Gastroesophageal sphincter (tissue), 4 donors: ENCODE data around the gene SORBS1. TPM values are rescaled to one million over a fixed set of nuclear protein-coding genes. Genes with fewer than 3 reads are reported as not detected.

Experiments used
- ATAC-seq: fragments of 150-250 bp; one replicate; pipeline ENCODE4 v1.9.1; 2016; ENCODE audit warnings: mild to moderate bottlenecking, moderate library complexity
- H3K27ac ChIP-seq, 4 donors: fragments of 200-600 bp; sonication (generic) in 3 of 4; 1 replicate in 3 of 4; 2 replicates in 1 of 4; pipeline ENCODE4 v1.5.1; 2016 to 2019
- H3K27me3 ChIP-seq: fragments of 200-600 bp; sonication (generic); one replicate; pipeline ENCODE4 v1.5.1; 2019
- H3K36me3 ChIP-seq, 2 donors: fragments of 200-600 bp; sonication (generic); one replicate each; pipeline ENCODE4 v1.5.1; 2019; ENCODE audit warnings: control low read depth in 1 of 2
- H3K4me1 ChIP-seq, 3 donors: fragments of 200-600 bp; sonication (generic); 1 replicate in 2 of 3; 2 replicates in 1 of 3; pipeline ENCODE4 v1.5.1; 2016 to 2019; ENCODE audit warnings: control low read depth in 2 of 3
- H3K4me3 ChIP-seq, 2 donors: fragments of 200-600 bp; sonication (generic); one replicate each; pipeline ENCODE4 v1.5.1; 2019; ENCODE audit warnings: mild to moderate bottlenecking in 1 of 2, moderate library complexity in 1 of 2
- H3K9me3 ChIP-seq, 3 donors: fragments of 200-600 bp; sonication (generic); one replicate each; pipeline ENCODE4 v1.5.1; 2017 to 2019; ENCODE audit warnings: control low read depth in 2 of 3
- EP300 ChIP-seq: sonication (generic); formaldehyde crosslinking; IDR thresholded peaks from one replicate; pipeline ENCODE4 v1.6.1; 2017; ENCODE audit warnings: antibody characterized with exemption, mild to moderate bottlenecking
- POLR2A ChIP-seq, 2 donors: fragments of 450-650 bp; IDR thresholded peaks; one replicate each; pipeline ENCODE4 v1.6.1; 2017; ENCODE audit warnings: antibody characterized with exemption in 2 of 2, mild to moderate bottlenecking in 2 of 2, moderate library complexity in 1 of 2
- POLR2AphosphoS5 ChIP-seq: sonication (generic); formaldehyde crosslinking; IDR thresholded peaks from one replicate; pipeline ENCODE4 v1.6.1; 2017; ENCODE audit warnings: antibody characterized with exemption
- WGBS, 2 donors: methylation state at CpG; one replicate each; pipeline ENCODE4 v1.1.5; 2018; ENCODE audit warnings: low coverage in 1 of 2; 5-methylcytosine and 5-hydroxymethylcytosine counted together
- total RNA-seq, 4 donors: library from RNA; depleted of rRNA; stranded (reverse); fragments of >200 nt; gene quantifications; one replicate each; pipeline ENCODE4 v1.1.0, GENCODE V29; 2016
- TF ChIP-seq, protein P1 (sequence below), 4 experiments: fragments of 200-600 bp in 2 of 4; fragments of 450-650 bp in 2 of 4; sonication (generic) in 1 of 4; IDR thresholded peaks; one replicate each; pipeline ENCODE4 v1.5.1; 2017 to 2019; ENCODE audit warnings: antibody characterized with exemption in 4 of 4, mild to moderate bottlenecking in 2 of 4, moderate library complexity in 2 of 4

Gene SORBS1
- total RNA-seq: 1,000 to 10,000 TPM; 1,866 to 2,220 (median 1,948) TPM

DNA sequence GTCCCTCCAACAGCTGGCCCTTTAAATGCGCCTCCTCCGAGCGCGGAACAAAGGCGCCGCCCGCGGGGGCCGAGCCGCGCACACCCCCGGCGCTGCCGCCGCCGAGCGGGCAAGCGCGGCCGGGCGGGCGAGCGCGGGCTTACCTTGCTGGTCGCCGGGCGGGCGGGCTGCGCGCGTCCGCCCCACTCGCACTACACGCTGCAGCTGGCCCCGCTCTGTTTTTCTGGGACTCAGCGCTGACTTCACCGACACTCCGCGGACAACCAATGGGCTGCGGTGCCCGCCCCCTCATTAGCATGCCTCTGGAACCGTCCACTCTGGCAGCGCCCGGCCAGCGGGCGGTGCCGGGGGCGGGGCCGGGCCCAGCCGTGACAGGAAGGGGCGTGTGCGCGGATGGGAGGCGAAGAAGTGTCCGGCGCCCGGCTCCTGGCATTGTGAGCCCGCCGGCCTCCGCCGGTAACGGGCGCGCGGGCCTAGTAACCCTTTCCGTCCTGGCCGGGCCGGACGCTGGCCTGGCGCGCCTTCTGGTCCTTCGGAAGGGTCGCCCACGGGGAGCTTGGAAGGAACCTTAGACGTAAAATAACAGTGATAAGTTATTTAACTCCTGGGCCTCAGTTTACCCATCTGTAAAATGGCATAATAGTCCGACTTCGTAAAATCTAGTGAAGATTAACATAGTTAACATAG lies at the start of gene SORBS1:
SORBS1 (minus strand) TSS at position 195 of the 687 bp plus-strand sequence. CDS start 120,236 bp downstream, outside the sequence.
- peak; percentile 97 for ATAC-seq
- Histone ChIP-seq H3K9me3 (no peaks in the 10 kb centered on the region), H3K4me3 (peak within 1 kb of the TSS; percentile 78 to 89), H3K27ac (peak within 1 kb of the TSS; percentile 84 to 97 (median 92)), H3K4me1 (peaks cover 0 to 38% (median 0%) of the 10 kb centered on the region in 3 donors), H3K27me3 (no peaks in the 10 kb centered on the region), H3K36me3 (no peaks in the 10 kb centered on the region)
- WGBS, 2 donors: 0 to 6% methylated on average over 1 to 6 of the region's 77 CpGs
- TF ChIP-seq POLR2A (IDR thresholded peaks at IDR 0.05) (peak; percentile 91 to 98), EP300 (no peak), POLR2AphosphoS5 (peak; percentile 97)
- TF ChIP-seq, protein P1, sequence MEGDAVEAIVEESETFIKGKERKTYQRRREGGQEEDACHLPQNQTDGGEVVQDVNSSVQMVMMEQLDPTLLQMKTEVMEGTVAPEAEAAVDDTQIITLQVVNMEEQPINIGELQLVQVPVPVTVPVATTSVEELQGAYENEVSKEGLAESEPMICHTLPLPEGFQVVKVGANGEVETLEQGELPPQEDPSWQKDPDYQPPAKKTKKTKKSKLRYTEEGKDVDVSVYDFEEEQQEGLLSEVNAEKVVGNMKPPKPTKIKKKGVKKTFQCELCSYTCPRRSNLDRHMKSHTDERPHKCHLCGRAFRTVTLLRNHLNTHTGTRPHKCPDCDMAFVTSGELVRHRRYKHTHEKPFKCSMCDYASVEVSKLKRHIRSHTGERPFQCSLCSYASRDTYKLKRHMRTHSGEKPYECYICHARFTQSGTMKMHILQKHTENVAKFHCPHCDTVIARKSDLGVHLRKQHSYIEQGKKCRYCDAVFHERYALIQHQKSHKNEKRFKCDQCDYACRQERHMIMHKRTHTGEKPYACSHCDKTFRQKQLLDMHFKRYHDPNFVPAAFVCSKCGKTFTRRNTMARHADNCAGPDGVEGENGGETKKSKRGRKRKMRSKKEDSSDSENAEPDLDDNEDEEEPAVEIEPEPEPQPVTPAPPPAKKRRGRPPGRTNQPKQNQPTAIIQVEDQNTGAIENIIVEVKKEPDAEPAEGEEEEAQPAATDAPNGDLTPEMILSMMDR (IDR thresholded peaks at IDR 0.05): peak in 1 of 4 experiments; percentile 17

DNA sequence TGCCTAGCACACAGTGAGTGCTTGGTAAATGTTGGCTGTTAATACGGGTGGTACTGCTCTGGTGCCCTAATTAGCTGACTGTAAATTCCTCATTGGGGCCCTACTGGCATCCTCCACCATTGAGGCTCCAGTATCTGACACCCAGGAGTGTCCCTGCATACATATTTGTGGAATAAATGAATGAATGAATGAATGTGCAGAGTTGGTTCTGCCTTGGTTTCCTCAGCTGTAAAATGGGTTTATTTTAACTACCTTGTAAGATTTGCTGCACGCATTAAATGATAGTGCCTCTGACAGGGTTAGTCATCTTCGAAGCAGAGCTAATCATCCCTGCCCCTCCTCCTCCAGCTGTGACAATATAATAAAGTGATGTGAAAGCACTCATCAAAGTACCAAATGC lies 49.6 kb upstream of the SORBS1 start:
- TF ChIP-seq POLR2AphosphoS5: no peak
- TF ChIP-seq, protein P1 (IDR thresholded peaks at IDR 0.05): no peak
- TF ChIP-seq POLR2A (IDR thresholded peaks at IDR 0.05): no peak
- no peak for TF ChIP-seq EP300
- H3K4me1 ChIP-seq: peaks cover 0 to 21% (median 12%) of the 10 kb centered on the region in 3 donors
- H3K27ac ChIP-seq: no peak overlapping the region
- peaks cover 0 to 84% of the 10 kb centered on the region in 2 donors for H3K36me3 ChIP-seq
- H3K27me3 ChIP-seq: no peaks in the 10 kb centered on the region
- H3K9me3 ChIP-seq: no peaks in the 10 kb centered on the region
- no peak overlapping the region for H3K4me3 ChIP-seq
- no peak for ATAC-seq
- 96 to 100% methylated on average over 3 of the region's 3 CpGs for WGBS, 2 donors

DNA sequence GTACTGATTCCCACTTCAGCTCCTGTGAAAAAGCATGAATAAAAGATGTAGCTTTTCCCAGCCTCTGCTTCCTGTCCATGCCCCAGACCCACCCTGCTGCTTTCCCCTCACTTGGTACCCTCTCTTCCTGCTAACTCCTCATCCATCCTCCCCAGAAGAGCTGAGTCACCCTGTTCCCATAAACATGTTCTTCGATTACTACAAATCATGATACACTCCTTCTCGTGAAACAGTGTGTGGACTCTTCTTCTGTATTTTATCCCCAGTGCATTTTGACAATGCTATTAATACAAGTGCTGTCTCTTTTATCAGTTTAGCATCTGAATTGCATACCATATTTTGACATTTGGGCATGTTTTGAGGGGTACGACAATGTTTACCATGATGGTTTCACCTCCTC lies 45.8 kb upstream of the SORBS1 start:
- TF ChIP-seq POLR2AphosphoS5: peak; percentile 65
- TF ChIP-seq POLR2A (IDR thresholded peaks at IDR 0.05): no peak
- Histone ChIP-seq H3K4me1 (peaks cover 9 to 39% (median 28%) of the 10 kb centered on the region in 3 donors), H3K36me3 (peaks cover 0 to 46% of the 10 kb centered on the region in 2 donors), H3K4me3 (no peak overlapping the region), H3K27me3 (no peaks in the 10 kb centered on the region), H3K27ac (peak overlapping the region in 3 of 4 donors; percentile 87 to 94 (median 93)), H3K9me3 (no peaks in the 10 kb centered on the region)
- ATAC-seq: no peak
- WGBS, 2 donors: 55 to 58% methylated on average over 2 to 3 of the region's 3 CpGs

DNA sequence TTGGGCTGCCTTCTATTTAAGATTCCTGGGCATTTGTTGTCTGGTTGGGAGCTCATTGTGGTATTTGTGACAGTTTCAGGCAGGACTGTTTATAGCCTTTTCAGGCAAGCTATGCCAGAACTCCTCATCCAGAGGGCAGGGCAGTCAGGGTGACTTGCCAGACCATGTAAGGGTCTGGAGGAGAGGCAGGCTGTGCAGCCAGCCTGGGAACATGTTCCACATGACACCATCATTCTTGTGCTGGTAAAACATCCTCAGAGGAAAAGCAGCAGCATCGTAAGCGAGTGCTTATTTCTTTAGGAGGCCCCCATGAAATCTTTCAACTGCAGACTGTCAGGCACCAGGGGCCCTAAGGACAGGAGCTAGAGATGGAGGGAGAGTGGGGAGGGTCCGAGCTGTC lies 44.0 kb upstream of the SORBS1 start:
- Histone ChIP-seq H3K4me1 (peaks cover 9 to 54% (median 28%) of the 10 kb centered on the region in 3 donors), H3K27me3 (no peaks in the 10 kb centered on the region), H3K36me3 (peaks cover 0 to 29% of the 10 kb centered on the region in 2 donors), H3K9me3 (no peaks in the 10 kb centered on the region), H3K4me3 (no peak overlapping the region), H3K27ac (peak overlapping the region; percentile 87 to 94 (median 90))
- WGBS, 2 donors: 10 to 43% methylated on average over 3 of the region's 3 CpGs
- ATAC-seq: peak; percentile 77
- TF ChIP-seq, protein P1 (IDR thresholded peaks at IDR 0.05): no peak
- peak; percentile 25 for TF ChIP-seq EP300
- peak; percentile 93 for TF ChIP-seq POLR2AphosphoS5

DNA sequence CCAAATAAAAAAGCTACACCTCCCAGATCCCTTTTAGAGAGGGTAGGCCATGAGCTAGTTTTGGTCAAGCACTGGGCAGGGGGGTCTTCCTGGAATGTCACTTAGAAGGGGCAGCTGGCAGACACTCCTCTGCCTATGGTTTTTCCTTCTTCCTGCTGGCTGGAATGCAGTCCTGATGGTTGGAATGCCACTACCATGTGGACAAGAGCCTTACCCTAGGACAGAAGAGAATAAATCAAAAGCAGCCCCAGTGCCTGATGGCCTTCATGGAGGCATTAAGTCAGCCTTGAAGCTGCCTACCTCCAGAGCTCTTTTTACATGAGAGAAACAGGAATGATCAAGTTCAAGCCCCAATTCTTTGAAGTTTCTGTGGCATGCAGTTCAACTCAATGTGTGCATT lies 43.5 kb upstream of the SORBS1 start:
- Histone ChIP-seq H3K27me3 (no peaks in the 10 kb centered on the region), H3K4me1 (peaks cover 9 to 56% (median 28%) of the 10 kb centered on the region in 3 donors), H3K4me3 (no peak overlapping the region), H3K27ac (peak overlapping the region; percentile 87 to 94 (median 90)), H3K9me3 (no peaks in the 10 kb centered on the region), H3K36me3 (peaks cover 0 to 23% of the 10 kb centered on the region in 2 donors)
- TF ChIP-seq POLR2A (IDR thresholded peaks at IDR 0.05): no peak
- TF ChIP-seq, protein P1 (IDR thresholded peaks at IDR 0.05): peak in 2 of 4 experiments; percentile 11 to 18
- ATAC-seq: no peak
